Loucy (cell line): Measurements from ENCODE around the gene DHFR.

ENCODE experiments used
- CTCF ChIP-seq: fragments of 200-600 bp; sonication (generic); conservative IDR thresholded peaks from 2 replicates; pipeline ENCODE4 v1.5.1; 2014; ENCODE audit warnings: mild to moderate bottlenecking, antibody characterized with exemption, low read length
- EZH2phosphoT487 ChIP-seq: fragments of 200-600 bp; IDR thresholded peaks from 2 replicates; pipeline ENCODE4 v1.6.1; 2018; ENCODE audit warnings: antibody characterized with exemption, mild to moderate bottlenecking, moderate library complexity, borderline replicate concordance

GRCh38 chr5:80696450-80696849, 41.7 kb upstream of the DHFR start:
- no peak for TF ChIP-seq CTCF
- TF ChIP-seq EZH2phosphoT487, result no peak
